IMR-90 (cell line): ENCODE results near the gene MUTYH. TPM values are rescaled to one million over a fixed set of nuclear protein-coding genes. Genes with fewer than 3 reads are reported as not detected.

ENCODE experiments used
- ATAC-seq: fragments of 200-7000 bp; cut with Tn5 transposase; 2 replicates; pipeline ENCODE4 v1.9.1; 2020; ENCODE audit warnings: low read depth, mild to moderate bottlenecking, moderate library complexity
- BruUV-seq: library from RNA; stranded (reverse); fragments of 400-500 nt; replicated peaks from 2 replicates; lab custom pipeline; 2021; lab: Mats Ljungman, UMichigan
- CTCF ChIA-PET: fragments of 300-600 bp; formaldehyde crosslinking; extraction: SDS; loops from one replicate; lab custom pipeline; 2021; ENCODE audit warnings: antibody characterized with exemption; lab: Yijun Ruan, JAX
- POLR2A ChIA-PET: fragments of 300-600 bp; sonication (Branson Sonifier 250); formaldehyde crosslinking; loops from one replicate; lab custom pipeline; 2022; ENCODE audit warnings: antibody characterized with exemption; ENCODE audit not compliant: unreplicated experiment; lab: Charles Lee
- DNase-seq: peaks from one replicate; pipeline ENCODE4 v3.0.0; 2013
- H2AFZ ChIP-seq: replicated peaks from 2 replicates; pipeline ENCODE3; 2013; ENCODE audit warnings: low read length, mild to moderate bottlenecking; ENCODE audit not compliant: poor library complexity
- H2AK5ac ChIP-seq: 2 replicates; pipeline ENCODE4 v1.6.1; 2013; ENCODE audit warnings: low read depth, low read length, inconsistent platforms
- H2AK9ac ChIP-seq: replicated peaks from 2 replicates; pipeline ENCODE3; 2013; ENCODE audit warnings: mild to moderate bottlenecking, low read depth, low read length, moderate library complexity; ENCODE audit not compliant: poor library complexity
- H2BK120ac ChIP-seq: 2 replicates; pipeline ENCODE4 v1.6.1; 2013; ENCODE audit warnings: low read depth, low read length, inconsistent platforms
- H2BK15ac ChIP-seq: 3 replicates; pipeline ENCODE4 v1.6.1; 2013; ENCODE audit warnings: low read depth, low read length, inconsistent platforms
- H2BK20ac ChIP-seq: 2 replicates; pipeline ENCODE4 v1.6.1; 2013; ENCODE audit warnings: low read depth, mild to moderate bottlenecking, inconsistent platforms, low read length, moderate library complexity
- H2BK5ac ChIP-seq: 2 replicates; pipeline ENCODE4 v1.6.1; 2013; ENCODE audit warnings: mild to moderate bottlenecking, low read depth, low read length, inconsistent platforms; ENCODE audit not compliant: poor library complexity, severe bottlenecking
- H3K14ac ChIP-seq: replicated peaks from 2 replicates; pipeline ENCODE4 v1.6.1; 2013; ENCODE audit warnings: low read depth, low read length, inconsistent platforms
- H3K18ac ChIP-seq: 2 replicates; pipeline ENCODE4 v1.6.1; 2013; ENCODE audit warnings: low read depth, low read length, control low read depth
- H3K23ac ChIP-seq: 2 replicates; pipeline ENCODE4 v1.6.1; 2013; ENCODE audit warnings: low read depth, low read length, inconsistent platforms
- H3K27ac ChIP-seq: 2 replicates; pipeline ENCODE4 v1.5.1; 2013; ENCODE audit warnings: mild to moderate bottlenecking, control low read depth, low read length; ENCODE audit not compliant: insufficient read depth
- H3K27me3 ChIP-seq: 2 replicates; pipeline ENCODE4 v1.6.1; 2013; ENCODE audit warnings: low read length; ENCODE audit not compliant: control insufficient read depth, insufficient read depth
- H3K36me3 ChIP-seq: 2 replicates; pipeline ENCODE4 v1.6.1; 2013; ENCODE audit warnings: low read length, mixed read lengths; ENCODE audit not compliant: control insufficient read depth, insufficient read depth
- H3K4ac ChIP-seq: 2 replicates; pipeline ENCODE4 v1.6.1; 2013; ENCODE audit warnings: low read depth, low read length, inconsistent platforms
- H3K4me1 ChIP-seq: 2 replicates; pipeline ENCODE4 v1.6.1; 2013; ENCODE audit warnings: low read length, mixed read lengths; ENCODE audit not compliant: control insufficient read depth, insufficient read depth
- H3K4me2 ChIP-seq: 2 replicates; pipeline ENCODE4 v1.6.1; 2013; ENCODE audit warnings: low read depth, mild to moderate bottlenecking, control low read depth, low read length, moderate library complexity
- H3K4me3 ChIP-seq: 2 replicates; pipeline ENCODE4 v1.5.1; 2013; ENCODE audit warnings: low read depth, mild to moderate bottlenecking, control low read depth, low read length, moderate library complexity; ENCODE audit not compliant: insufficient read depth
- H3K56ac ChIP-seq: 2 replicates; pipeline ENCODE4 v1.6.1; 2013; ENCODE audit warnings: low read length, inconsistent platforms; ENCODE audit not compliant: insufficient read depth; ENCODE audit errors: extremely low read depth
- H3K79me1 ChIP-seq, 2 experiments: 2 replicates each; pipeline ENCODE4 v1.6.1; 2013; ENCODE audit warnings: low read length in 2 of 2, inconsistent platforms in 1 of 2, low read depth in 1 of 2
- H3K9ac ChIP-seq: 2 replicates; pipeline ENCODE4 v1.6.1; 2013; ENCODE audit warnings: low read depth, low read length, control low read depth
- H3K9me1 ChIP-seq: 2 replicates; pipeline ENCODE4 v1.6.1; 2013; ENCODE audit warnings: low read length, inconsistent platforms; ENCODE audit not compliant: insufficient read depth
- H3K9me3 ChIP-seq: 2 replicates; pipeline ENCODE4 v1.6.1; 2013; ENCODE audit warnings: low read length; ENCODE audit not compliant: control insufficient read depth, insufficient read depth
- H4K20me1 ChIP-seq: 2 replicates; pipeline ENCODE4 v1.6.1; 2013; ENCODE audit warnings: low read length, inconsistent platforms; ENCODE audit not compliant: insufficient read depth
- H4K5ac ChIP-seq: 2 replicates; pipeline ENCODE4 v1.6.1; 2013; ENCODE audit warnings: mild to moderate bottlenecking, low read depth, low read length, control low read depth
- H4K8ac ChIP-seq, 2 experiments: 2 replicates each; pipeline ENCODE4 v1.6.1; 2013; ENCODE audit warnings: low read depth in 2 of 2, low read length in 2 of 2, control low read depth in 1 of 2, inconsistent platforms in 1 of 2
- H4K91ac ChIP-seq: 2 replicates; pipeline ENCODE4 v1.6.1; 2013; ENCODE audit warnings: low read depth, low read length, inconsistent platforms; ENCODE audit not compliant: insufficient read depth
- USF2 ChIP-seq: fragments of 150-350 bp; IDR thresholded peaks from 2 replicates; pipeline ENCODE4 v1.6.1; 2017; ENCODE audit warnings: mild to moderate bottlenecking, antibody characterized with exemption, low read length, low read depth
- WGBS, 2 experiments: methylation state at CpG; one replicate each; pipeline versions ENCODE4 v1.1.5 to v1.1.7; 2013; ENCODE audit warnings: missing lambda C conversion rate in 2 of 2; ENCODE audit not compliant: insufficient read length in 1 of 2; ENCODE audit errors: extremely low coverage in 2 of 2; 5-methylcytosine and 5-hydroxymethylcytosine counted together
- dilution Hi-C: fragments of 300-500 bp; cut with HindIII; formaldehyde crosslinking; loops from one replicate; pipeline ENCODE4 v1.14.3; 2018; ENCODE audit warnings: low sequenced_read_pairs; ENCODE audit not compliant: unreplicated experiment
- in situ Hi-C: fragments of 300-500 bp; cut with MboI; formaldehyde crosslinking; loops from 3 replicates; pipeline ENCODE4 v1.14.3; 2019; ENCODE audit warnings: low sequenced_read_pairs, inconsistent platforms, mixed read lengths
- intact Hi-C: fragments of 100-400 bp; cut with micrococcal nuclease; formaldehyde crosslinking; loops from 2 replicates; pipeline ENCODE4 v1.10.0; 2022
- polyA plus RNA-seq, 3 experiments: library from polyadenylated mRNA; depleted of rRNA; stranded (reverse); fragments of >200 nt; gene quantifications; 2 replicates each; pipeline ENCODE4 v1.2.3, GENCODE V29; 2012; ENCODE audit warnings: low replicate concordance in 1 of 3
- total RNA-seq: library from RNA; depleted of rRNA; stranded (reverse); fragments of >200 nt; gene quantifications from 2 replicates; pipeline ENCODE4 v1.2.3, GENCODE V29; 2012

Gene MUTYH
- total and polyA plus RNA-seq, 2 of the 4 experiments (the other 2 are of a cell fraction): 9.1 to 14.6 TPM

- Histone ChIP-seq H2AFZ (no peak overlapping the region), H4K5ac (no peak overlapping the region), H3K4me3 (no peak overlapping the region), H3K4me1 (no peaks in the 10 kb centered on the region; the same call in 1 of the 2 replicates), H2BK120ac (no peak overlapping the region), H2BK20ac (no peak overlapping the region), H4K91ac (no peak overlapping the region), H3K18ac (no peak overlapping the region), H2BK5ac (no peak overlapping the region), H3K27me3 (no peaks in the 10 kb centered on the region), H3K79me1 (no peaks in the 10 kb centered on the region), H3K4ac (no peak overlapping the region), H3K27ac (no peak overlapping the region), H4K8ac (no peak overlapping the region), H3K23ac (no peak overlapping the region), H3K56ac (no peak overlapping the region), H3K4me2 (no peak overlapping the region), H4K20me1 (no peaks in the 10 kb centered on the region), H3K9me3 (no peaks in the 10 kb centered on the region), H3K36me3 (no peaks in the 10 kb centered on the region), H2BK15ac (no peak overlapping the region), H2AK5ac (no peak overlapping the region), H2AK9ac (no peak overlapping the region), H3K14ac (no peak overlapping the region), H3K9me1 (no peaks in the 10 kb centered on the region), H3K9ac (no peak overlapping the region)
- no peak for ATAC-seq
- no peak for TF ChIP-seq USF2
- BruUV-seq: no TSS peak
- no CpG with 5 or more reads among the region's 2 CpGs for WGBS, 2 experiments
- in situ Hi-C loops: no loop called here
- ChIA-PET CTCF (interaction anchor here (1.3 kb wide), 1 partner anchor 9 kb away, joined by 3 read pairs; no protein-coding TSS in a partner anchor), POLR2A (no interaction called here)
- intact Hi-C loops: no loop called here
- dilution Hi-C loops: no loop called here
- DNase-seq: no peak
Observed at GRCh38 chr1:45364294-45364693, 24.1 kb upstream of the MUTYH start.
